GM12892 (cell line): ENCODE measurements around the gene GTF3C5.

Experiments used
- POLR2A ChIP-seq: IDR thresholded peaks from 2 replicates; pipeline ENCODE4 v1.6.1; 2011; ENCODE audit warnings: low read depth, low read length, control low read depth
- POLR2AphosphoS5 ChIP-seq: IDR thresholded peaks from 2 replicates; pipeline ENCODE4 v1.6.1; 2011; ENCODE audit warnings: low read depth, low read length, control low read depth
- TAF1 ChIP-seq: IDR thresholded peaks from 2 replicates; pipeline ENCODE4 v1.6.1; 2011; ENCODE audit warnings: low read depth, mild to moderate bottlenecking, control low read depth, low read length, borderline replicate concordance

GRCh38 chr9:133101356-133102189 is 70.8 kb downstream of the GTF3C5 start:
- no peak for TF ChIP-seq TAF1
- no peak for TF ChIP-seq POLR2AphosphoS5
- TF ChIP-seq POLR2A = no peak
